NCI-H446 (cell line): ENCODE results near the gene ECD.

Experiments used
- DNase-seq, 2 experiments: peaks; one replicate each; lab custom pipeline; 2025; lab: John Stamatoyannopoulos, UW

Gene ECD

DNA sequence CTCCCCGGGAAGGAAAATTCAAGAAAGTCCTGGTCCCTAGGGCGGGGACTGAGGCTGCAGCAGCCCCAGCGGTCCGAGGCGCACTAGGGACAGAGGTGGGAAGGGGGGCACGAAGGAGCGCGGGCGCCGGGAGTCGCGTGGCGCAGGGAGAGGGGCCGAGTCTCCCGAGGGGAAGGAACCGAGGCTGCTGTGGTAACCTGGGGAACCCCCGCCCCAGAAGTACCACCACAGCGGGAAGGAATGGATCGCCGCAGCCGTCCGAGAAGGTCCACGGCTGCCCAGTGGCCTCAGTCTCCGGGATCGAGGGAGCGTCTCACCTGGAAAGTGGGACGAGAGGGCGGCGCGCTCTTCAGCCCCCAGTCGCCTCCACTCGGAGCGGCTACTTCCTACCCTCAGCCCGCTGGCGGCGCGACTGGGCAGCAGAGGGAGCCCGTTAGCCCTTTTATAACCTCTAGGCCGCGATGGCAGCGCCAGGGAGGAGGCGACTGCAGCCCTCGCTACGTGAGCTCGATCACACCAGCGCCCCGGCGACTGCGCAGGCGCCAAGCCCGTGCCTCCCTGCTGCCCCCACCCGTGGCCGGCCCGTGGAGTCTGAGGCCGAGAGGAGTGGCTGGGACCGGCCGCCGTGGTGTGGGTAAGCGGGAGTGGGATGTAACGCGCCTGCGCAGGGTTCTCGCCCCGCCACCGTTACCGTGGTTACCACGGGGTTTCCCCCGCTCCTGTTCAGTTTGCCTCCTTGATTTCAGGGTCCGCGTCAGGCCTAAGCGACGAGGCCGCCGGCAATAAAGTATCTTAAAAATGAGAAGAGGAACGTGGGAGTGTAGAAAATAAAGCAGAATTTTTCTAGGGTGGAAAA is 71.1 kb downstream of the ECD start, which contains the start of gene P4HA1:
Gene P4HA1, minus strand, starts transcription at position 418 of the 856 bp plus-strand sequence. CDS start 21,983 bp downstream, outside the sequence.
- DNase-seq: peak; percentile 83 to 91

DNA sequence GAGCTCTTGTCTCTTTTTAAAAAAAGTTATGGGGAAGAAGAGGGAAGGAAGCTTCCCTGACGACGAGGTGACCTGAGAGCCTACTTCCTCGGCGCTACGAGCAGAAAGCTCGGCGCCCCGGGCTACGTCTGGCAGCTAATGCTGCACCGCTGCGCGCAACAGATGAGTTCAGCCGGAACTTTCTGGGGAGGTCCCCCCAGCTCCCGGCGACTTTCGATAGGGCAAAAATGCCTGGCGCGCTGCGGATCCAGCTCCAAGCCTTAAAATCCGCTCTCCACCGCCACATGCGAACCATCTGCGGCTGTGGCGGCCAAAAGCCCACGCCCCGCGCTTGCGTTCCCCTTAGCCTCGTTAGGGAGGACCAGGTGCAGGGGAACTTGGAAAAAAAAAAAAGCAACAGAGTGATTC is 71.8 kb downstream of the ECD start:
- peak; percentile 30 to 44 for DNase-seq

DNA sequence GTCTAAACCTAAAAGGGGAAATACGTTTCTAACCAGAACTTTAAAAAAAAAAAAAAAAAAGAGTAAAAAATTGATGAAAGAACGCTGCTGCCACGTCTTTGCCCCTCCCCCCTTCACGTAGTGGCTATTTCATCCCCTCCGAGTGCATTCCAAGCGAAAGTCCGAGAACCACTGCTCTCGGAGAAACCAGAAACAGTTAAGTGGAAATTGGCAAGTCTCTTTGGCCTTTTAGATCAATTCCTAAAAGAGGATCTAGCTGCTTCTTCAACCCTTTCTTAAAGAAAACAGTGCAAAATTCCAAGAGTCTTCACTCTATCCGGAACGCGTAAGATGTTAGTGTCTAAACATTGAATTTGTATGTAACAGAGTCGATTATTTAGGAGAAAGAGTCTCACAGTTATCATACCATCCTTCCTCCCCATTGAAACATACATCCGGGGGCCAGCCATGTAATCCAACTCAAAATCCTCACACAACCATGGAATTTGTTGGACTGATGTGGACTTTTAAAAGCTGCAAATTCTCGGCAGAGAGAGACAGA is 72.3 kb downstream of the ECD start:
- peak in 1 of 2 experiments; percentile 29 for DNase-seq

DNA sequence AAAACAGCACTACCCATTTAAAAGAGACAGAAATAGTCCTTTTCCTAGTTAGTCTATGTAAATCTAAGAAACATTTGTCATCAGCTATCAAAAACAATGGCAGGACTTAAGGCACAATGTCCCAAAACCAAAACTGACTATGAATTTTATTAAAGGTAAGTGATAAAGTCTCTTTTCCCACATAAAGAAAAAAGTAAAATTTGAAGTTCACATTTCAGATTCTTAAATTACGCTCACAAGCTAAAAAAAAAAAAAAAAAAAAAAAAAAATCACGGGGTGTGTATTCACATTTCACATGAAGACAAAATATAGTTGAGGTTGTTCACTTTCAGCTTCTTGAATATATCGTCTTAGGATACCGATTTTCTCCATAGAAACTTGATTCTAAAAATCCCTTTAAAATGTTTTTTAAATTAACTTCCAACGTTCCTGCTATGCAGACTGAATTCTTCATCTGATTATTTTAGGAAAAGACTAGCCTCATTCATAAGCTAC is 72.8 kb downstream of the ECD start:
- no peak for DNase-seq

DNA sequence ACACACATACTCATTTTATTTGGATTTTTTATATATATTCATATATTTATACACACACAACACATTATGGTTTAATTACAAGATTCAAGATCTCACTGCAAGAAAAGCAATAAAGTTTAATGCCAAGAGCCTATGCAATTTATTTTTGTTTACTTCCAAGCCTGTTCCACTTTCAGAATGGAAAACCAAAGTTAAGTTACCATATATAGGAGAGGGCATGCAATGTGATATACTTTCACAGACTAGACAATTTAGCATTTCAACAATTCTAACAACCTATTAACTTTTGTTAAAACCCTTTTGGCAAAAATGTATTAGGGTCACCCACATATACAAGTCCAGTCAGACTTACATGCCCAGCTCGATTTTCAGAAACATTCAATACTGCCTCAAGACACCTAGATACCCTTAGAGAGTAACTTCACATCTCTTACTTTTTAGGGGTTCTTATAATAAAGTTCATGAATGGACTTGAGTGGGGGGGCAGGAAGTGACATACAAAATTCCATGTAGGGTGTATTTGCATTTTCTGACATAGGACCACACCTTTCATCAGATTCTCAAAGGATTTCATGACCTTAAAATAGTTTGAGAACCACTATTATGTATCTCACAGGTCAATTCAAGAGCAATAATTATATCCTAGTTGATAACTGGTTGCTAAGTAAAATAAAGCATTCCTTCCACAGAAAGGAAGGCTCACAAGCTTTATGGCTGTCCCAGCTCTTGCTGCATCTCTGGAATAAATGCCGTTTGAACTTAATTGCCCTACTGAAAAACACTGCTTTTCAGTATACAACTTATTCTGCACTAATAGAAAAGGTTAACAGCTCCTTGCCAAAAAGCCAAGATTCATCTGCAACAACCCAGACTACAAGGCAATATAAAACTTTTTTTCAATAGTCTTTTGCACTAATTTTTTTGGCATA is 73.6 kb downstream of the ECD start:
- no peak for DNase-seq

DNA sequence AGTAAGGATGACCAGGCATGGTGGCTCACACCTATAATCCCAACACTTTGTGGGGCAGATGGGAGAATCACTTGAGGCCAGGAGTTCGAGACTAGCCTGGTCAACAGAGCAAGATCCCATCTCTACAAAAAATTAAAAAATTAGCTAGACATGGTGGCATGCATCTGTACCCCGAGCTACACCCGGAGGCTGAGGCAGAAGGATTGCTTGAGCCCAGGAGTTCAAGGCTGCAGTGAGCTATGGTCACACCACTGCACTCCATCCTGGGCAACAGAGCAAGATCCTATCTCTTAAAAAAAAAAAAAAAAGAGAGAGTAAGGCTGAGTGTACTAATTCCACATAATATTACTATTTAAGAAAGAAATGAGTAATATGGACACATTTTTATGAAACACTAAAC is 75.0 kb downstream of the ECD start:
- no peak for DNase-seq

DNA sequence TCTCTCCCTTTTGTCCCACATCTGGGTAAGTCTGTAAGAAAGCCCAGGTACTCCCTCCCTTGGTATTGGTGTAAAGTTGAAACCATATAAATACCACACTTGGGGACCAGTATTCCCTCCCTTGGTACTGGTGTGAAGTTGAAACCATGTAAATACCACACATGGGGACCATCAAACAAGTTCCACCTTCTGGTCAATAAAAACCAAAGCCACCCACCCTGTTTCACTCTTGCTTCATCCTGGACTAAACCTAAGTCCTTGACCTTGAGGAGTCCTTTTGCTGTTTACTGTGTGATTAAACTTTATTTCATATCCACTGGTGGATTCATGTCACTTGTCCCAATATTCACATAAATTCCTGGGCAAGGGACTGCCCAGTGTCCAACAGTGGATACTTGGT is 79.5 kb downstream of the ECD start:
- no peak for DNase-seq

DNA sequence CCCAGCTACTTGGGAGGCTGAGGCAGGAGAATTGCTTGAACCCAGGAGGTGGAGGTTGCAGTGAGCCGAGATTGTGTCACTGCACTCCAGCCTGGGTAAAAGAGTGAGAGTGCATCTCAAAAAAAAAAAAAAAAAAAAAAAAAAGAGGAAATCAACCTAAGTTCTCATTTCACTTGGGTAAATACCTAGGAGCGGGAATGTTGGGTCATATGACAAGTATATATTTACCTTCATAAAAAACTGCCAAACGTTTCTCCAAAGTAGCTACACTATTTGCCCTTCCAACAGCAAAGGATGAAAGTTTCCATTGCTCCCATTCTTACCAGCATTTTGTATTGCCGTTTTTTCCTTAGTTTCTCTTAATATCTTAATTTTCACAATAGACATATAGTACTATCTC is 81.0 kb downstream of the ECD start:
- no peak for DNase-seq

DNA sequence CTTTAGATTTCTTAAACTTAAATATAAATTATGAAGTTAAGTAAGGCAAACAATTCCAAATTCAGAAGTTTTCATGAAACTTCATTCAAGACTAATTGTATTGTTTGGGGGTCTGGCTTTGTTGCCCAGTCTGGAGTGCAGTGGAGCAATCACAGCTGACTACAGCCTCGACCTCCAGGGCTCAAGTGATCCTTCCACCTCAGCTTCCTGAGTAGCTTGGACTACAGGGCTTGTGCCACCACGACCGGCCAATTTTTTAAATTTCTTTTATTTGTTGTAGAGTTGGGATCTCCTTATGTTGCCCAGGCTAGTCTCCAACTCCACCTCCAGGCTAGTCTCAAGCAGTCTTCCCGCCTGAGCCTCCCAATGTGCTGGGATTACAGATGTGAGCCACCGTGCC is 83.6 kb downstream of the ECD start:
- no peak for DNase-seq
